C4-2B (cell line): ENCODE results near the gene SUMO3.

Experiments used
- ZFX ChIP-seq: fragments of 450-650 bp; IDR thresholded peaks from 2 replicates; pipeline ENCODE4 v1.6.1; 2017
- TF ChIP-seq, protein P1 (sequence below): fragments of 450-650 bp; conservative IDR thresholded peaks from 2 replicates; pipeline ENCODE4 v1.5.1; 2017; ENCODE audit warnings: mild to moderate bottlenecking

DNA sequence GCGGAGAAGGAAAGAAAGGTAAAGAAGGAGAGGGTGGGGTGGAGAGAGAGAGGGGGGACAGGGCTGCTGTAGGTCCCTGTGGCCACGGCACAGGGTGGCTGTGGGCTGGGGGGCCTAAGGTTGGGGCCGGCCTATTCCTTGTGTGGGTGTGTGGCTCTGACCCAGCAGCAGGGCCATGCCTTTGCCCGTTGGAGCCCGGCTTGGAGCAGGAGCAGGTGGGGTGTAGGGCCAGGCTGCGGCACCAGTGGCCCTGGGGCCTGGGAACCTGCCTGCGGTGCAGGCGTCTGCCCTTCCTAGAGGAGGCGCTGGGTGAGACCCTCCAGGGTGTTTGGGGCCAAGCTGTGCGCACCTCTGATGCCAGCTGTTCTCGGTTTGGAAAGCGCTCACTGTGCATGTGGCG is 19.7 kb upstream of the SUMO3 start:
- TF ChIP-seq, protein P1, sequence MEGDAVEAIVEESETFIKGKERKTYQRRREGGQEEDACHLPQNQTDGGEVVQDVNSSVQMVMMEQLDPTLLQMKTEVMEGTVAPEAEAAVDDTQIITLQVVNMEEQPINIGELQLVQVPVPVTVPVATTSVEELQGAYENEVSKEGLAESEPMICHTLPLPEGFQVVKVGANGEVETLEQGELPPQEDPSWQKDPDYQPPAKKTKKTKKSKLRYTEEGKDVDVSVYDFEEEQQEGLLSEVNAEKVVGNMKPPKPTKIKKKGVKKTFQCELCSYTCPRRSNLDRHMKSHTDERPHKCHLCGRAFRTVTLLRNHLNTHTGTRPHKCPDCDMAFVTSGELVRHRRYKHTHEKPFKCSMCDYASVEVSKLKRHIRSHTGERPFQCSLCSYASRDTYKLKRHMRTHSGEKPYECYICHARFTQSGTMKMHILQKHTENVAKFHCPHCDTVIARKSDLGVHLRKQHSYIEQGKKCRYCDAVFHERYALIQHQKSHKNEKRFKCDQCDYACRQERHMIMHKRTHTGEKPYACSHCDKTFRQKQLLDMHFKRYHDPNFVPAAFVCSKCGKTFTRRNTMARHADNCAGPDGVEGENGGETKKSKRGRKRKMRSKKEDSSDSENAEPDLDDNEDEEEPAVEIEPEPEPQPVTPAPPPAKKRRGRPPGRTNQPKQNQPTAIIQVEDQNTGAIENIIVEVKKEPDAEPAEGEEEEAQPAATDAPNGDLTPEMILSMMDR: no peak
- TF ChIP-seq ZFX: no peak
